ENCODE results near the gene UQCR10.

UQCR10 gene

GRCh38 chr22:29762263-29762662, 4.9 kb upstream of the UQCR10 start:
- no peak for DNase-seq (ENCODE audit: low spot score)
- no peak for FAIRE-seq

- DNase-seq (ENCODE audit: low spot score) (no peak), FAIRE-seq (no peak)
Observed at GRCh38 chr22:29765905-29766631, 1.1 kb upstream of the UQCR10 start.

GRCh38 chr22:29766632-29767170, 468 bp upstream of the UQCR10 start, which contains the start of gene ZMAT5:
TSS of gene ZMAT5 (minus strand) at chr22:29767007. CDS start at chr22:29748544, 18,463 bp downstream.
- FAIRE-seq (peak; percentile 88), DNase-seq (ENCODE audit: low spot score) (peak; percentile 94)

GRCh38 chr22:29768052-29768693, 1.0 kb downstream of the UQCR10 start:
- DNase-seq (ENCODE audit: low spot score) (peak; percentile 16), FAIRE-seq (no peak)

- DNase-seq (ENCODE audit: low spot score) (no peak), FAIRE-seq (no peak)
Observed at GRCh38 chr22:29769723-29770321, 2.7 kb downstream of the UQCR10 start.

GRCh38 chr22:29772170-29772641, 5.0 kb downstream of the UQCR10 start:
- FAIRE-seq: no peak
- peak; percentile 32 for DNase-seq (ENCODE audit: low spot score)

- peak; percentile 80 for DNase-seq (ENCODE audit: low spot score)
- peak; percentile 71 for FAIRE-seq
Observed at GRCh38 chr22:29773233-29773632, 6.1 kb downstream of the UQCR10 start.

- DNase-seq (ENCODE audit: low spot score) (no peak), FAIRE-seq (no peak)
Observed at GRCh38 chr22:29780220-29780619, 13.1 kb downstream of the UQCR10 start.

- peak; percentile 14 for FAIRE-seq
- DNase-seq (ENCODE audit: low spot score): peak; percentile 84
Observed at GRCh38 chr22:29780748-29781676, 13.8 kb downstream of the UQCR10 start.

GRCh38 chr22:29782061-29782845, 15.1 kb downstream of the UQCR10 start:
- no peak for FAIRE-seq
- DNase-seq (ENCODE audit: low spot score): peak; percentile 19

- DNase-seq (ENCODE audit: low spot score) (no peak), FAIRE-seq (no peak)
Observed at GRCh38 chr22:29784451-29785361, 17.5 kb downstream of the UQCR10 start.

GRCh38 chr22:29786031-29786430, 18.9 kb downstream of the UQCR10 start:
- DNase-seq (ENCODE audit: low spot score) (no peak), FAIRE-seq (no peak)

GRCh38 chr22:29787371-29787980, 20.3 kb downstream of the UQCR10 start:
- DNase-seq (ENCODE audit: low spot score) (no peak), FAIRE-seq (no peak)

GRCh38 chr22:29788339-29789279, 21.4 kb downstream of the UQCR10 start:
- no peak for FAIRE-seq

GRCh38 chr22:29790061-29790460, 22.9 kb downstream of the UQCR10 start:
- no peak for FAIRE-seq
- DNase-seq (ENCODE audit: low spot score): no peak

More at GRCh38 chr22:29788339-29789279, 21.4 kb downstream of the UQCR10 start:
- no peak for DNase-seq (ENCODE audit: low spot score)

- FAIRE-seq (no peak), DNase-seq (ENCODE audit: low spot score) (no peak)
Observed at GRCh38 chr22:29793396-29793795, 26.2 kb downstream of the UQCR10 start.

- DNase-seq (ENCODE audit: low spot score) (no peak), FAIRE-seq (no peak)
Observed at GRCh38 chr22:29795663-29796062, 28.5 kb downstream of the UQCR10 start.

Data from RCC 7860 (cell line).